ENCODE measurements around the gene CDCA5.

The CDCA5 gene, protein sequence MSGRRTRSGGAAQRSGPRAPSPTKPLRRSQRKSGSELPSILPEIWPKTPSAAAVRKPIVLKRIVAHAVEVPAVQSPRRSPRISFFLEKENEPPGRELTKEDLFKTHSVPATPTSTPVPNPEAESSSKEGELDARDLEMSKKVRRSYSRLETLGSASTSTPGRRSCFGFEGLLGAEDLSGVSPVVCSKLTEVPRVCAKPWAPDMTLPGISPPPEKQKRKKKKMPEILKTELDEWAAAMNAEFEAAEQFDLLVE

DNA sequence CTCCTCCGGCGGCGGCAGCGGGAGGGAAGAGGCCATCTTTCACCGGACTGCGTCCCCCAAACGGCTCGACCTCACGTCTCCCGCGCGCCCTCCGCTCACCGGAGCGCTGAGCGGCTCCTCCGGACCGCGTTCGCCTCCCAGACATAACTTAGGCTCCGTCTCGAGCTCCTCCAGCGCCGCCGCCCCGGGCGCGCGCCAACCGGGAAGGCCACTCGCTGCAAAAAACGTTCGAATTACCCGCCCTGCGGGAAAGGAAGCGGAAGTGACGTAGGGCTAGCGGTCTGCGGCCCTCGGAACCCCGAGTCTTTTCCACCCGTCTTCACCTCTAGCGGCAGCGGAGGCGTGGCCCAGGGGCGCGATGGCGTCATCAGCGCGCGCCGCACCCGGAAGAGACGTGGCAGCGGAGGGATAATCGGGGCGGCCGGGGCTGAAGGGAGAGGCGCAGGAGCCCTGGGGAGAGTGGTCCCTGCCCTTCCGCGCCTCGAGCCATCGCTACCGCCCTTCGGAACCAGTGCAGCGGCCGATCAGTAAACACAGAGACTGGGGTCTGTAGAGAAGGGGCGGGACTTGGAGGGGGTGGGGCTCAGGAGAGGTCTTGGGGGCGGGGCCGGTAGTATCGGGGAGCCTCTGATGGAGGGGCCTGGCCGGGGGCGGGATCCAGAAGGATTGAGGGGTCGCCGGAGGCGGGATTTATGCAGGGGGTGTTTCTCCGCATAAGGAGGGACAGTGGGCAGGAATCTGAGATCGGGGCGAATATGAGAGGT lies at the start of gene CDCA5, which contains the start of gene ZFPL1:
CDCA5 (minus strand) TSS at position 207 of the 764 bp plus-strand sequence; CDS start at position 145, 62 bp downstream.
ZFPL1 (plus strand) TSS at position 389 of the 764 bp plus-strand sequence. CDS start 477 bp downstream, outside the sequence.
- peak; percentile 99 for DNase-seq (ENCODE audit: low spot score)

- peak; percentile 72 for DNase-seq (ENCODE audit: low spot score)
Observed at GRCh38 chr11:65132988-65133700, 49.3 kb upstream of the CDCA5 start.

- DNase-seq (ENCODE audit: low spot score): no peak
Observed at GRCh38 chr11:65132238-65132987, 48.6 kb upstream of the CDCA5 start.

- no peak for DNase-seq (ENCODE audit: low spot score)
Observed at GRCh38 chr11:65131895-65132237, 48.0 kb upstream of the CDCA5 start.

DNA sequence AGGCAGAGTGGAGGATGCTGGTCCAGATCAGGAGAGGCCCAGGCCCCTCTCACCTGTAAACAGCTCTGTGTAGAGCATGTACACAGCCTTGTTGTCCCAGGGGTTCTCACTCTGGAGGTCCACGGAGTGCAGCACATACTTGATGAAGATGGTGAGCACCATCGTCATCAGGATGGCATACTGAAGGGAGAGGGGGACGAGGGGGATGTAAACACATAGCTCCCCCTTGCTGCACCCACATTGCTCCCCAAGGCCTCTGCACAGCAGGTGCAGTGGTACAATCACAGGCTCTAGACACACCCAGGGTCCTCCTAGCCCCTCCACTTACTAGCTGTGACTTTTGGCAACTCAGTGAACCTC lies 47.6 kb upstream of the CDCA5 start:
- no peak for DNase-seq (ENCODE audit: low spot score)

DNA sequence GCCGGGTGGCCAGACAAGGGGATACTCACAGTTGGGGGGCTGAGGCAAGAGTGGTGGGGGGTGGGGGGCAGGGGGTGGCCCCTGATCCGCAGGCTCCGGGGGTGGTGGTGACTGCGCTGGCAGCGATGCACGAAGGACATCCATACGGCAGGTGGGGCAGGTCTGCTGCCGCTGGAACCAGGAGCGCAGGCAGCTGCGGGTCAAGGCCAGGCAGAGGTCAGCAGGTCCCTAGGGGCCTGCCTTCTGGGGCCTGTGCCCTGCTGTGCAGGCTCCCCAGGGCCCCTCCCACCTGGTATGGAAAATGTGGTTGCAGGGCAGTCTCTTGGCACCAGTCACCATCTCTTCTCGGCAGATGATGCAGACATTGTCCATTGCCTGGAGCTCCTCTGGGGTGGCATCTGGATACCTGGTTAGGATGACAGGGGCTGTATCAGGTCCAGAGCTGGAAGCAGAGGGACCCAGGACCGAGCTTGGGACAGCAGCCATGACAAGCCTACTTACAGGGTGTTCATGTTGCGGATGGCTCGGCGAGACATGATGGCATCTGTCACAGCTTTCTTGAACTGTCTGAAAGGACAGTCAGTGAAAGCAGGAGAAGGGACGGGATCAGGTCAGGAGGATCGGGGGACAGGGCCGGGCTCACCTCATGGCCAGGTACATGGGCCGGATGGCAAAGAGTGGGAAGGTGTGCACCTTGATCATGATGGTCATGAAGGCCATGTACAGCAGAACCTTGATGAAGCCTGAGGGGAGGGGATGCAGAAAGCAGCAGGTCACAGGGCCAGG lies 47.0 kb upstream of the CDCA5 start:
- no peak for DNase-seq (ENCODE audit: low spot score)

DNA sequence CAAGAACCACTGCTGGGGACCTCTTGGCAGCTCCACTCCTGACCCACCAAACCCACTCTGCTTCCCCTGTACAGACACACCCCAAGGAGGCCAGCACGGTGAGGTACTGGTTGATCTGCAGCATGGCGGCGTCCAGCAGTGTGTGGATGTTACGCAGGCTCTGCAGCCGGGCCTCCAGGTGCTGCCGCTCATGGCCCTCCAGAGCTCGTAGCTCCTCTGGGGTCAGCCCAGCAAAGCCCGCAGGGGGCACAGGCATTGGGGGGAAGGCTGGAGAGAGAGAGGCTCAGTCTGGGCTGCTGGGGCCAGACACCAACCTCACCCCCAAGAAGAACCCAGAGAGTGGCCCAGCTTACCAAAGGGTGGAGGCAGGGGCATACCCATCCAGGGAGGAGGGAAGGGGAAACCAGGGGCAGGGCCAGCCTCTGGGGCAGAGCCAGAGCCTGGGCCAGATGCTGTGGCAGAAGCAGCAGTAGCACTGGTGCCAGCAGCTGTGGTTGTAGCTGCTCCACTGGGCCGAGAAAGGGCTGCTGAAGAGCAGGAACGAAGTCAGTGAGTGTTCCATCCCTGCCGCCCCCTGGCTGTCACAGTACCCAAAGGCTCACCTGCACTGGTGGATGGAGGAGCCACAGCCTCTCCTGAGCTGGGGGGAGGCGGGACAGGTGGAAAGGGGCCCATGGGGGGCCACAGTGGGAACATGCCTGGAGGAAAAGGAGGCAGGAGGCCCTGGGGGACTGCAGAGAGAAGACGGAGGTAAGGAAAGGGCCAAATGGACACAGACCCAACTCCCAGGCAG lies 46.0 kb upstream of the CDCA5 start:
- no peak for DNase-seq (ENCODE audit: low spot score)

- no peak for DNase-seq (ENCODE audit: low spot score)
Observed at GRCh38 chr11:65128182-65129145, 44.6 kb upstream of the CDCA5 start.

GRCh38 chr11:65127473-65128181 lies 43.8 kb upstream of the CDCA5 start:
- no peak for DNase-seq (ENCODE audit: low spot score)

DNA sequence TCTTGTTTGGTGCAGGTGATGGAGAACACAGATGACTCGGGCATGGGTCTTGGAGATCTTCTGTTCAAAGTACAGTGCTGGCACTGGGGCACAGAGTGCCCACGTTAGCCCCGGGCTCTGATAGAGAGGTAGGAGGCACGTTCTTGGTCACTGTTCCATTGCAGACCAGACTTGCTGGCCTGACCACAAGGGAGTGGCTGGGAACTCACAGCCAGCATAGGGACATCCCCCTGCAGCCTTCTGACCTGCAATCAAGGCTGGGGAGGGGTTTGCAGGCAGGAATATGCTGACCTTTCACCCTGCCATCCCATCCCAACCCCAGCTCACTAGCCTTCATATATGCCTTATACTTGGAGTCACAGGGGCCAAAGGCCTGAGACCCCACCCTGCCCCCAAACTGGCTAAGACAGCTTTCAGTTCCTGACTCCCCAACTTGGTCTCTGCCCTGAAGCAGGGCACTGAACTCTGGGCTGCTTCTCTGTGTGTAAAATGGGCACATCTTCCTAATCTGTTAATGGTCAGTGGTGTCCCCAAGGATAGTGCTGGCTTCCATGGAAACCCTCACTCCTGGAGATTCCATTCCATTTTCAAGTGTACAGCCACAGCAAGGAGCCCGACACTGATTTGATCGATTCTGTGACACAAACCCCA lies 42.9 kb upstream of the CDCA5 start:
- DNase-seq (ENCODE audit: low spot score): no peak

DNA sequence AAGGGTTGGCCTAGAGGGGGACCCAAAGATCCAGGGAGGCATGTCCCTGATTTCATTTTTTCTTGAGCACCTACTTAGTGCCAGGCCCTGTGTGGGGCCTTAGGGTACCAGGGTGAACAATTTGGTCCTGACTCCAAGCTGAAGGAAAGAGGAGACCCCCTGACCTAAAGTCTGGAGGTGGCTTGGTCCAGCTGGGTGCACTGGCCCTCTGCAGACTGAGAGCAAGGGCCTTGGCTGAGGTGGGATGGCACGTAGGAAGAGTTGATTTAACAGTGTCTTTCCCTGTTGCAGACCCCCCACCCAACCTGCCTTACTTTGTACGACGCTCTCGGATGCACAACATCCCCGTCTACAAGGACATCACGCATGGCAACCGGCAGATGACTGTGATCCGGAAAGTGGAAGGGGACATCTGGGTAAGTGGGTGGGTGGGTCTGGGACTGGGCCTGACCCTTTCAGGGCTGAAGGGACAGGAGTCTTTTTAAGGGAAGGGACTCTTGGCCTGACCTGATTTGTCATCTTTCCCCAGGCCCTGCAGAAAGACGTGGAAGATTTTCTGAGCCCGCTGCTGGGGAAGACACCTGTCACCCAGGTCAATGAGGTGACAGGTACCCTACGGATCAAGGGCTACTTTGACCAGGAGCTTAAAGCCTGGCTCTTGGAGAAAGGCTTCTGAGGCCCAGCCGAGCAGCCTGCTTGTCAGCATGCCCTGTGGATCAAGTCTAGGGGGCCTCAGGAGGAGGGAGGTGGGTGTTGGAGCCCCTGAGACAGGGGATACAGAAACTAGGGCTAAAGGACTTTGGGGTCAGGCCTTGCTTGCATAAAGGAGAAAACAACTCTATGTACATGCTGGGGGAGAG lies 41.6 kb upstream of the CDCA5 start:
- no peak for DNase-seq (ENCODE audit: low spot score)

- no peak for DNase-seq (ENCODE audit: low spot score)
Observed at GRCh38 chr11:65124480-65125196, 40.8 kb upstream of the CDCA5 start.

GRCh38 chr11:65121865-65122696 lies 38.2 kb upstream of the CDCA5 start, which contains the start of the genes FAU and MRPL49:
TSS of gene FAU (minus strand) at chr11:65122134. CDS start at chr11:65121813, 321 bp downstream.
TSS of gene MRPL49 (plus strand) at chr11:65122321. CDS start at chr11:65122347, 26 bp downstream.
- DNase-seq (ENCODE audit: low spot score): peak; percentile 95

DNA sequence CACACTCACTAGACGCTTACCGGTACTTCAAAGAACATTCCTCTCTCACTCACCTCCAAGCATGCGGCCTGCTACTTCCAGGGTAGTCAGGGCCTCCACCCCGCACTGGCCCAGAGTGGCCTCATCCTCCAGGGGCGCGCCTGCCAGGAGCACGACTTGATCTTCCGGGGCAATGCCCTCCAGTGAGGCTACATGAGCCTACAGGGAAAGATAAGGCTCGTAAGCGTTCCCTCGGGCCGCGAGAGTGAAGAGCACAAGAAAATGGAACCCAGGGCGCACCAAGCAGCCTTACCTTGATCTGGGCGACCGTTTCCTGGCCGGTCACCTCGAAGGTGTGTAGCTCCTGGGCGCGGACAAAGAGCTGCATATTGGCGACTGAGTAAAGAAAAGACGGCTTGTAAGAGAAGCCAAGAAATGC lies 37.6 kb upstream of the CDCA5 start:
- no peak for DNase-seq (ENCODE audit: low spot score)

GRCh38 chr11:65120831-65121230 lies 37.0 kb upstream of the CDCA5 start:
- DNase-seq (ENCODE audit: low spot score): no peak

DNA sequence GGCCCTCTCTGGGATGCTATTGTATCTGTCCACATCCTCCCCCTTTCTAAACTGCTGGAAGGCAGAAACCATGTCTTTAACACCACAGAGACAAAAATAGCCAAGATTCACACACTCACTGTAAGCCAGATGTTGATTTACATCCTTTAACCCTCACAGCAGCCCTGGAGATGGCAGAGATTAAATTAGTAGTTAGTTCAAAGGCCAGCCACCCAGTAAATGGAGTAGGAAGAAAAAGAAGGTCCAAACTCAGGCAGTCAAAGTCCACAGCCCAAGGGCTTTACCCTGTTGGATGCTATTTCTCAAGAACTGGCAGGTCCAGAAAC lies 35.8 kb upstream of the CDCA5 start:
- DNase-seq (ENCODE audit: low spot score): no peak
